Muscle layer of duodenum (tissue), 2 donors: ENCODE measurements around the gene ART5.

Source experiments
- H3K27ac ChIP-seq: one replicate; pipeline ENCODE4 v1.7.0; 2013; ENCODE audit warnings: mild to moderate bottlenecking, low read length
- H3K27me3 ChIP-seq: one replicate; pipeline ENCODE4 v1.7.0; 2013; ENCODE audit warnings: low read depth, mild to moderate bottlenecking, control low read depth, low read length
- H3K36me3 ChIP-seq, 2 donors: one replicate each; pipeline ENCODE4 v1.7.0; 2013; ENCODE audit warnings: low read length in 2 of 2, control low read depth in 1 of 2, mild to moderate bottlenecking in 1 of 2; ENCODE audit not compliant: insufficient read depth in 2 of 2, control insufficient read depth in 1 of 2
- H3K4me1 ChIP-seq, 2 donors: one replicate each; pipeline ENCODE4 v1.7.0; 2013; ENCODE audit warnings: low read length in 2 of 2, mild to moderate bottlenecking in 2 of 2, control low read depth in 1 of 2, moderate library complexity in 1 of 2; ENCODE audit not compliant: insufficient read depth in 2 of 2, control insufficient read depth in 1 of 2
- H3K4me3 ChIP-seq, 2 donors: one replicate each; pipeline ENCODE4 v1.7.0; 2013; ENCODE audit warnings: low read length in 2 of 2, low read depth in 1 of 2, mild to moderate bottlenecking in 1 of 2
- H3K9me3 ChIP-seq, 2 donors: one replicate each; pipeline ENCODE4 v1.7.0; 2013; ENCODE audit warnings: low read length in 2 of 2, control low read depth in 1 of 2, mild to moderate bottlenecking in 1 of 2; ENCODE audit not compliant: control insufficient read depth in 1 of 2
- donor health status: healthy.

The ART5 gene

DNA sequence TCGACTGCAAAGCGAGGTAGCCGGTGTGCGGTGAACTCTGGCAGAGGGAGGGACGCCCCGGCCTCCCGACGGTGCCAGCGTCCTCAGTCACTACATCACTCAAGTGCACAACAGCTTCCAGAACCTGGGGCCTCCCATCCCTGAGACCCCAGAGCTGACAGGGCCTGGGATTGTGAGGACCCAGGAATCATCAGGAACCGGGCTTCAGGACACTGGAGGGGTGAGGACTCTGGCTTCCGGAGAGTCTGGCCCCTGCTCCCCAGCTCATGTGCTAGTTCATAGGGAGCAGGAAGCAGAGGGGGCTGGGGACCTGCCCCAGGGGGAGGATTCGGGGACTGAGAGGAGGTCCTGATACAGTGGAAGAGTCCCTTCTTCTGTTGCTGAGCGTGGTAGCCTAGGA is 4.6 kb downstream of the ART5 start:
- Histone ChIP-seq H3K27ac (no peak overlapping the region), H3K27me3 (no peaks in the 10 kb centered on the region), H3K4me1 (peaks cover 0 to 8% of the 10 kb centered on the region in 2 donors), H3K4me3 (no peak overlapping the region), H3K9me3 (no peaks in the 10 kb centered on the region), H3K36me3 (no peaks in the 10 kb centered on the region)

DNA sequence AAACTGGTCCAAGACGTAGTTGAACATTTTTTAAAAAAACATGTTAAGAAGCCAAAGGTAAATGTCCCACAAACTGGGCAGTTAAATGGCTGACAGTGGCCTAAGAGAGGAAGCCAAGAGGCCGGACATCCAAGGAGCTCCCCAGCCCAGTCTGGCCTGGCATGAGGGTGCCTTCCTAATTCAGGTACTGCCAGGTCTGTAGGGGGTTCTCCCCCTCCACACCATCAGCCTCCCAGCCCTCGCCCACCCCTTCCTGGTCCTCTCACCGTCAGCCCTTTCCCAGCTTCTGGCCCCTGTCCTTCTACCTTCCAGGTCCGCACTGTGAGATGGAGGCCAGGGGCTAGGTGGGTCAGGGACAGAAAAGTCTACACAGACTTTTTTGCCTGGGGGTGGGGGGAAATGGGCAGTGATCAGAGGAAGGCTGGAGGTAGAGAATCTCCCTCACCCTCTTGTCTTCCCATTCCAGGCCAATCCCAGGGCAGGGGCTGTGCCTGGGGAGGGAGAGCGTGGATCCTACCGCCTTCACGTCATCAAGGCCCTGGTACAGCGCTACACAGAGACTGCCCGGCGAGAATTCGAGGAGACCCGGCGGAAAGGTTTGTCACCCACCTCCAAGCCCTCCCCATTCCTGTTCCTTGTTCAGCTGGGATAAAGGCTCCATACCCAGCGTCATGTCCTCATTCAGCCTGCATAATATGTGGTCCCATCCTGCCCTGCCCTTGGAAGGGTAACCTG is 6.0 kb downstream of the ART5 start:
- no peak overlapping the region for H3K4me3 ChIP-seq
- H3K27ac ChIP-seq = no peak overlapping the region
- H3K36me3 ChIP-seq = no peaks in the 10 kb centered on the region
- no peaks in the 10 kb centered on the region for H3K27me3 ChIP-seq
- no peaks in the 10 kb centered on the region for H3K9me3 ChIP-seq
- no peaks in the 10 kb centered on the region for H3K4me1 ChIP-seq

DNA sequence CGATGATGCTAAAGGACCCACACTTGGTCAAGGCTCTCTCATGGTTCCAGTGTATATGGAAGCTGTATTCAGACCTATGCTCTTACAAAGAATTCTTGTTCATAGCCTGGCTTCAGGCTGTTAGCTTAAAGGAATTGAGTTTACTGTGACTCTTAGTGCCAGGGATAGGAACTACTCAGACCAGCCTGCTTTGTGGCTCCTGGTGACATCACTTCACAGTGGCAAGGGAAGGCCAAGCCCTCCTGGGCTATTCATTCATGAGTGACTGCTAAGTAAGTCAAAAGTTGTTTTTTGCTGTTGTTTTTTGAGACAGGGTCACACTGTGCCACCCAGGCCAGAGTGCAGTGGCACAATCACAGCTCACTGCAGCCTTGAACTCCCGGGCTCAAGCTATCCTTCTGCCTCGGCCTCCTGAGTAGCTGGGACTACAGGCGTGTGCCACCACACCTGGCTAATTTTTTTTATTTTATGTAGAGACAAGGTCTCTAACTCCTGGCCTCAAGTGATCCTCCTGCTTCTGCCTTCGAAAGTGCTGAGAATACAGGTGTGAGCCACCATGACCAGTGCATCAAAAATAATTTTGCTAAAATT is 9.6 kb downstream of the ART5 start:
- Histone ChIP-seq H3K36me3 (no peaks in the 10 kb centered on the region), H3K4me3 (no peak overlapping the region), H3K9me3 (no peaks in the 10 kb centered on the region), H3K27me3 (no peaks in the 10 kb centered on the region), H3K4me1 (no peaks in the 10 kb centered on the region), H3K27ac (no peak overlapping the region)

DNA sequence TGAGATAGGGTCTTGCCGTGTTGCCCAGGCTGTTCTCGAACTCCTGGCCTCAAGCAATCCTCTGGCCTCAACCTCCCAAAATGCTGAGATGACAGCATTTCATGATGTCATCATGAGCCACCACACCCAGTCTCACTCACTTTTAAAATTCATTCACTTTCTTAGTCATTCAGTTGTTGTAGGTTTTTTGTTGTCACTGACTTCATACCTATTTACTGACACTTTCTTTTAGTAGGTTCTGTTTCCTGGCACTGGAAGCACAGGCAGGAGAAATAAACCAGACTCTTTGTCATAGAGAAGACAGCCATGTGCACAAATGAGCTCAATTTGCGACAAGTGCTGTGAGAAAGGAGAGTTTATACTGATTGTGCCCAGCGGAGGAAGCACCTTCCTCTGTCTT is 10.5 kb downstream of the ART5 start:
- H3K9me3 ChIP-seq = no peaks in the 10 kb centered on the region
- no peaks in the 10 kb centered on the region for H3K4me1 ChIP-seq
- no peaks in the 10 kb centered on the region for H3K27me3 ChIP-seq
- H3K4me3 ChIP-seq = no peak overlapping the region
- H3K36me3 ChIP-seq = no peaks in the 10 kb centered on the region
- no peak overlapping the region for H3K27ac ChIP-seq

DNA sequence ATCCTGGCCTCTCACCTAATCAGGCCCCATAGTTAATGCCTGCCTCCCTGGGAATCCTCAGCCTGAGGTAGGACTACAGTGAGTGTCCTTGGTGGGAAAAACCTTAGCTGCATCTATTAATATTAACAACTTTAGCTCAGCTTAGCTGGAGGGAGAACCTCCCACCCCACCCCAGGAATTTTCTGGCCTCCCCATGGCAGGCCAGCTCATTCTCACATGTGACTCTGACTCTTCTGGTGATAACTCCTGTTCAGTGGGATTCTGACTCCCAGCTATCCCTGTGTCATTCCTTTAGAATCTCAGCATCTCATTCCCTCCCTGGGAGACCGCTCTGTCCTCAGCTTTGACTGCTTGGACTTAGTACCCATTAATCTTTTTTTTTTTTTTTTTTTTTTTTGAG is 14.5 kb downstream of the ART5 start:
- H3K27ac ChIP-seq = no peak overlapping the region
- no peaks in the 10 kb centered on the region for H3K9me3 ChIP-seq
- no peak overlapping the region for H3K4me3 ChIP-seq
- no peaks in the 10 kb centered on the region for H3K4me1 ChIP-seq
- H3K27me3 ChIP-seq = no peaks in the 10 kb centered on the region
- H3K36me3 ChIP-seq = no peaks in the 10 kb centered on the region

DNA sequence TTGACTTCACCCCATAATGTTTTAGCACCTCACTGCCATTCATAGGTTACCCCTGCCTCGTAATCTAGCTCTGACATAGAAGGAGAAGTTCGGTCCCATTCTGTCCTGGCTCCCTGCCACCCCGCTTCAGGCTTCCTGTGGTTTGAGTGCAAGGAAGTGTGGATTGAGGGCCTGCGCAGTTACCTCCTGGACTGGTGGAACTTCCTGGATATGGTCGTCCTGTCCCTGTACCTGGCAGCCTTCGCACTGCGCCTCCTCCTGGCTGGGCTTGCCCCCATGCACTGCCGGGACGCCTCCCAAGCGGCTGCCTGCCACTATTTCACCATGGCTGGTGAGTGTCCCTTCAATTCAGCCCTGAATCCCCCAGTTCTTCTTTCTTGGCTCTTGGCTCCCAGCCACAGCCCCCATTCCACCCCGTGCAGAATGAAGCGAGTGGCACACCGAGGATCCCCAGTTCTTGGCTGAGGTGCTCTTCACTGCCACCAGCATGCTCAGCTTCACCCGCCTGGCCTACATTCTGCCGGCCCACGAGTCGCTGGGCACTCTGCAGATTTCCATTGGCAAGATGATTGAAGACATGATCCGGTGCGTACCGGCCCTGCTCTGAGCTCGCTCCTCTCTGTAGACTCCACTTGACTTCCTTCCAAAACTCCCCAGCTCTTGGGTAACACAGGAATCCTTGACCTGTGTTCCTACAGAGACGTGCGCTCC is 15.4 kb downstream of the ART5 start:
- H3K27me3 ChIP-seq = no peaks in the 10 kb centered on the region
- H3K4me1 ChIP-seq = no peaks in the 10 kb centered on the region
- H3K27ac ChIP-seq = no peak overlapping the region
- no peak overlapping the region for H3K4me3 ChIP-seq
- no peaks in the 10 kb centered on the region for H3K36me3 ChIP-seq
- no peaks in the 10 kb centered on the region for H3K9me3 ChIP-seq

DNA sequence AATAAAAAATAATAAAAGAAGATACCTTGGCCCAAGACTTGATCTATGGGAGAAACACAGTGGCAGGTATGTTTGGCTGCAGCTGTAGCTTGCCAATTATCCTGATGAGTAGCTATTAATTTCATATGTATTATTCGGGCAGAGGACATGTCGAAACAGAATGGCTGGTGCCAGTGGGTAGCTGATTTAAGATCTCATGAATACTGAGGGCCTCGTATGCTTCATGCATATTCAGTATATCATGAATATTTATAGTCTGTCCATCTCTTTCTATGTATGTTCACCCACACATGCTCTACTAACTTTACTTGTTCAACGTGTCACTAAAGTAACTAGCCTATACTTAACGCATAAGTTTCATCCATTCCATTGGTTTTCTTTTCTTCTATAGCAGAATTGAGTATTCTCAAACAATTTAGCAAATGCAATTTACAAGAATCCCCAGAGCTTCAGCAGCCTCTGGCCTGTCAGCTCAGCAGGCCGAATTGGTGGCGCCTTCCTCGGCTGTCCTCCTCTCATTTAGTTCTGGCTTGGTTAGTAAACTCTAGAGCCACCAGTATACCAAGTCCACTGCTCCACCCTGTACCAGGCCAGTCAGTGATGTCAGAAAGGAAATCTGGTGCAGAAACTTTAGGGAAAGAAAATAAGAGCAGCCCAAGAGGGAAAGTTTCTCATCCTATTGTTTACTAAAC is 17.9 kb downstream of the ART5 start:
- Histone ChIP-seq H3K4me3 (no peak overlapping the region), H3K4me1 (no peaks in the 10 kb centered on the region), H3K27ac (no peak overlapping the region), H3K9me3 (no peaks in the 10 kb centered on the region), H3K27me3 (no peaks in the 10 kb centered on the region), H3K36me3 (no peaks in the 10 kb centered on the region)

DNA sequence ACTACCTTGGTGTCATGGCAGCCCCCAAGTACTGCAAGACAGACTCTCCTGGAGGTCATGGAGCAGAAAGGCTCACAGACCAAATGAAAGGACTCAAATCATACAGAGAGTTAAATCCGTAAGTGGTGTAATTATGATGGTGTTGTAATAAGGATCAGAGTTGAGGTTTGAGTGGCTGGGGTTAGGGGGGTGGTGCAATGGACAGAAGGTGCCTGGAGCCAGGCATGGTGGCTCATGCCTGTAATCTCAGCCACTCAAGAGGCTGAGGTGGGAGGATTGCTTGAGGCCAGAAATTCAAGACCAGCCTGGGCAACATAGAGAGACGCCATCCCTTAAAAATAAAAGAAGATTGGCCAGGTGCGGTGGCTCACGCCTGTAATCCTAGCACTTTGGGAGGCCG is 18.7 kb downstream of the ART5 start:
- H3K4me3 ChIP-seq = no peak overlapping the region
- no peaks in the 10 kb centered on the region for H3K36me3 ChIP-seq
- no peaks in the 10 kb centered on the region for H3K4me1 ChIP-seq
- no peaks in the 10 kb centered on the region for H3K9me3 ChIP-seq
- no peak overlapping the region for H3K27ac ChIP-seq
- H3K27me3 ChIP-seq = no peaks in the 10 kb centered on the region

DNA sequence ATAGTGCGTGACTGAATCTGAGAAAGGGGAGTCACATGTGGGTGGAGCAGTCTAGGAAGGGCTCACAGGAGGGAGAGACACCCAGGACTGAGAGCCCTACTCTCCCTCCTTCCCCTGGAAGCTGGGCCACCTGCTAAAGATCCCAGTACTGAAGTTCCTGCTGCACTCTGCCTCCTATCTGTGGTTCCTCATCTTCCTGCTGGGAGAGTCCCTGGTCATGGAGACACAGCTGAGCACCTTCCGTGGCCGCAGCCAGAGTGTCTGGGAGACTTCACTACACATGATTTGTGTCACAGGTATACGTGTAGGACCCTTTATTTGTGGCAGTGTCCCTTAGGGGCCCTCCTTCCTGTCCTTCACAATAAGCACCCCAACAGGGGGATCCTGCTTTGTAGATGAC is 19.3 kb downstream of the ART5 start:
- no peaks in the 10 kb centered on the region for H3K27me3 ChIP-seq
- no peaks in the 10 kb centered on the region for H3K9me3 ChIP-seq
- H3K36me3 ChIP-seq = no peaks in the 10 kb centered on the region
- no peak overlapping the region for H3K4me3 ChIP-seq
- H3K27ac ChIP-seq = no peak overlapping the region
- H3K4me1 ChIP-seq = no peaks in the 10 kb centered on the region

DNA sequence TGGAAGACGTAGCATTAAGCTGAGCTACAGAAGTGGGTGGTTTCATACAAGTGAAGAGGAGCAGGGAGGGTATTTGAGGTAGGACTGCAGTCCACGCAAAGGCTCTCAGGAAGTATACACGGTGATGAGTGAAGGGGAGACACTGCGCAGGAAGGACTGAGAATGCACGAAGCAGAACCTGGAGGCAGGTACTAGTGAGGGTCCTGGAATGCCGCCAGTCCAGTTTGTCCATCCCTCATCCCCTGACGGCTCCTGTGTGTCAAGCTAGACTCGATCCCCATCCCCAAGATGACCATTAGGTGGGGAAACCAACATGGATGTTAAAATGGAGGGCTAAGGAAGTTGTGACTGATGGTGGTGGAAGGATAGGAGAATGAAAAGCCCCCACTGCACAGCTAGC is 23.8 kb downstream of the ART5 start:
- Histone ChIP-seq H3K4me1 (no peaks in the 10 kb centered on the region), H3K36me3 (no peaks in the 10 kb centered on the region), H3K9me3 (no peaks in the 10 kb centered on the region), H3K27ac (no peak overlapping the region), H3K27me3 (no peaks in the 10 kb centered on the region), H3K4me3 (no peak overlapping the region)

DNA sequence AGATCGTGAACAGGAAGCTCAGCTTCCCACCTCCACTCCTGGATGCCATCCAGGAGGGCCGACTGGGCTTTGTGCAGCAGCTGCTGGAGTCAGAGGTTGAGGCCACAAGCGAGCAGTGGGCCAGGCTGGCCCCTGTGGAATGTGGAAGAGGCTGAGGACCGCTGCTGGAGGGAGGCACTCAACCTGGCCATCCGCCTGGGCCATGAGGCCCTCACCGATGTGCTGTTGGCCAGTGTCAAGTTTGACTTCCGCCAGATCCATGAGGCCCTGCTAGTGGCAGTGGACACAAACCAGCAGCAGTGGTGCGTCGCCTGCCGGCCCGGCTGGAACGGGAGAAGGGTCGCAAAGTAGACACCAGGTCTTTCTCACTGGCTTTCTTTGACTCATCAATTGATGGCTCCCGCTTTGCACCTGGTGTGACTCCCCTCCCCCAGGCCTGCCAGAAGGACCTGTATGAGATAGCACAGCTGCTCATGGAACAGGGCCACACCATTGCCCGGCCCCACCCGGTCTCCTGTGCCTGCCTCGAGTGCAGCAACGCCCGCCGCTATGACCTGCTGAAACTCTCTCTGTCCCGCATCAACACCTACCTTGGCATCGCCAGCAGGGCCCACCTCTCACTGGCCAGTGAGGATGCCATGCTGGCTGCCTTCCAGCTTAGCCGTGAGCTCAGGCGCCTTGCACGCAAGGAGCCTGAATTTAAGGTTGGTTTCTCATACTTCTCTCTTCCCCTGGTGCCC is 24.9 kb downstream of the ART5 start:
- Histone ChIP-seq H3K9me3 (no peaks in the 10 kb centered on the region), H3K27ac (no peak overlapping the region), H3K27me3 (no peaks in the 10 kb centered on the region), H3K4me1 (no peaks in the 10 kb centered on the region), H3K36me3 (no peaks in the 10 kb centered on the region), H3K4me3 (no peak overlapping the region)
